K562 (cell line): ENCODE results near the gene MTMR10. TPM values are rescaled to one million over a fixed set of nuclear protein-coding genes. Genes with fewer than 3 reads are reported as not detected.

Experiments used
- ATAC-seq: fragments of 200-7000 bp; cut with Tn5 transposase; 3 replicates; pipeline ENCODE4 v1.9.1; 2020; ENCODE audit warnings: moderate library complexity
- BruUV-seq: library from RNA; stranded (reverse); fragments of 400-500 nt; replicated peaks from 2 replicates; lab custom pipeline; 2021; lab: Mats Ljungman, UMichigan
- CTCF ChIA-PET: fragments of 300-600 bp; formaldehyde crosslinking; extraction: SDS; loops from one replicate; lab custom pipeline; 2021; ENCODE audit warnings: low intra/inter-chr PET ratio; lab: Yijun Ruan, JAX
- POLR2A ChIA-PET: fragments of 300-600, 350-650 bp; sonication (Branson Sonifier 250); formaldehyde crosslinking; extraction: SDS; loops from one replicate; lab custom pipeline; 2021; ENCODE audit warnings: antibody characterized with exemption, inconsistent platforms; lab: Yijun Ruan, JAX
- DNase-seq, 4 experiments: peaks; one replicate each; pipeline versions ENCODE4 v3.0.0 to v3.0.0-alpha.2; 2011 to 2018; ENCODE audit warnings: low spot score in 3 of 4, mixed read lengths in 3 of 4; ENCODE audit errors: extremely low read depth in 1 of 4
- FAIRE-seq: peaks from 2 replicates; lab custom pipeline; 2011; peaks lifted over from hg19 to GRCh38; lab: Jason Lieb, UNC
- H2AFZ ChIP-seq: 2 replicates; pipeline ENCODE4 v1.6.0; 2011; ENCODE audit warnings: low read depth, low read length, control low read depth, inconsistent platforms
- H3K27ac ChIP-seq: fragments of 200-600 bp; 3 replicates; pipeline ENCODE4 v1.8.0; 2011; ENCODE audit warnings: low read depth, mild to moderate bottlenecking, control low read depth, inconsistent platforms, low read length, moderate library complexity, mixed read lengths; ENCODE audit errors: extremely low read depth
- H3K27me3 ChIP-seq, 2 experiments: fragments of 300-600 bp in 1 of 2; 2 replicates in 1 of 2; 3 replicates in 1 of 2; pipeline versions ENCODE4 v1.6.0 to v1.8.0; 2011; ENCODE audit warnings: inconsistent platforms in 2 of 2, low read length in 2 of 2, mild to moderate bottlenecking in 1 of 2, mixed read lengths in 1 of 2, moderate library complexity in 1 of 2; ENCODE audit not compliant: control insufficient read depth in 2 of 2, insufficient read depth in 2 of 2
- H3K36me3 ChIP-seq: fragments of 300-600 bp; 3 replicates; pipeline ENCODE4 v1.8.0; 2011; ENCODE audit warnings: mild to moderate bottlenecking, low read length, inconsistent platforms; ENCODE audit not compliant: control insufficient read depth, insufficient read depth
- H3K4me1 ChIP-seq, 2 experiments: fragments of 200-600 bp in 1 of 2; replicated peaks in 1 of 2; 2 replicates in 1 of 2; 3 replicates in 1 of 2; pipeline versions ENCODE4 v1.5.1 to v1.8.0; 2011; ENCODE audit warnings: inconsistent platforms in 2 of 2, low read length in 2 of 2, mild to moderate bottlenecking in 1 of 2, mixed read lengths in 1 of 2, moderate library complexity in 1 of 2; ENCODE audit not compliant: control insufficient read depth in 2 of 2, insufficient read depth in 2 of 2
- H3K4me2 ChIP-seq: 2 replicates; pipeline ENCODE4 v1.6.1; 2011; ENCODE audit warnings: low read length, control low read depth, inconsistent platforms, mixed read lengths; ENCODE audit not compliant: insufficient read depth
- H3K4me3 ChIP-seq: fragments of 200-600 bp; sonication (generic), shearing (Covaris generic); 2 replicates; pipeline ENCODE4 v1.5.1; 2016; ENCODE audit warnings: control low read depth, inconsistent platforms
- H3K79me2 ChIP-seq: fragments of 200-600 bp; 3 replicates; pipeline ENCODE4 v1.8.0; 2011; ENCODE audit warnings: low read length, inconsistent platforms; ENCODE audit not compliant: control insufficient read depth, insufficient read depth
- H3K9ac ChIP-seq, 2 experiments: 2 replicates each; pipeline versions ENCODE4 v1.6.0 to v1.6.1; 2011; ENCODE audit warnings: low read depth in 2 of 2, low read length in 2 of 2, control low read depth in 1 of 2, inconsistent platforms in 1 of 2, mild to moderate bottlenecking in 1 of 2, mixed read lengths in 1 of 2; ENCODE audit not compliant: insufficient read depth in 1 of 2
- H3K9me1 ChIP-seq: one replicate; pipeline ENCODE4 v1.6.0; 2011; ENCODE audit warnings: inconsistent platforms, mild to moderate bottlenecking, low read length, moderate library complexity; ENCODE audit not compliant: control insufficient read depth, insufficient read depth
- H3K9me3 ChIP-seq: replicated peaks from 2 replicates; pipeline ENCODE4 v1.5.1; 2011; ENCODE audit warnings: low read depth, low read length, inconsistent platforms; ENCODE audit not compliant: control insufficient read depth, insufficient read depth
- H4K20me1 ChIP-seq: replicated peaks from 2 replicates; pipeline ENCODE4 v1.6.1; 2011; ENCODE audit warnings: low read length, inconsistent platforms, mixed read lengths; ENCODE audit not compliant: control insufficient read depth, insufficient read depth
- CBX2 ChIP-seq: fragments of 200-600 bp; sonication (generic); IDR thresholded peaks from one replicate; pipeline ENCODE4 v1.6.1; 2012; ENCODE audit warnings: mild to moderate bottlenecking, low read length, inconsistent platforms; ENCODE audit not compliant: insufficient read depth, poor library complexity, severe bottlenecking
- CTBP1 ChIP-seq: fragments of 450-650 bp; IDR thresholded peaks from 2 replicates; pipeline ENCODE4 v1.6.1; 2016; ENCODE audit warnings: borderline replicate concordance
- MEIS2 ChIP-seq: fragments of 450-650 bp; IDR thresholded peaks from 2 replicates; pipeline ENCODE4 v1.6.1; 2014; ENCODE audit warnings: mild to moderate bottlenecking; ENCODE audit not compliant: partially characterized antibody
- NEUROD1 ChIP-seq: fragments of 150-350 bp; IDR thresholded peaks from 2 replicates; pipeline ENCODE4 v1.6.1; 2014; ENCODE audit warnings: borderline replicate concordance, low read length, low read depth; ENCODE audit not compliant: partially characterized antibody
- SLC30A9 ChIP-seq: fragments of 250-450 bp; sonication (Bioruptor Pico); IDR thresholded peaks from 2 replicates; pipeline ENCODE4 v1.8.0; 2022; ENCODE audit warnings: mild to moderate bottlenecking, moderate library complexity
- ZNF24 ChIP-seq: fragments of 450-650 bp; IDR thresholded peaks from 2 replicates; pipeline ENCODE4 v1.6.1; 2016
- WGBS: fragments of 100-300 bp; shearing (Covaris generic); methylation state at CpG from one replicate; pipeline ENCODE4 v1.1.6; 2016; ENCODE audit warnings: low coverage, mixed read lengths; ENCODE audit not compliant: insufficient coverage; ENCODE audit errors: missing lambda C conversion rate; 5-methylcytosine and 5-hydroxymethylcytosine counted together
- in situ Hi-C: fragments of 300-500 bp; cut with MboI; formaldehyde crosslinking; loops from 4 replicates; pipeline ENCODE4 v1.15.0; 2018; ENCODE audit warnings: inconsistent platforms, mixed read lengths
- intact Hi-C: fragments of 100-400 bp; cut with micrococcal nuclease; formaldehyde crosslinking; loops from 2 replicates; pipeline ENCODE4 v1.14.2; 2022
- polyA plus RNA-seq, 8 experiments: library from polyadenylated mRNA; depleted of rRNA in 4 of 8; stranded (reverse) in 5 of 8; unstranded in 3 of 8; fragments of >200 nt; fragmentation: Nextera tagmentation in 2 of 8; fragmentation: Illumina TruSeq in 1 of 8; extraction: Ambion mirVana in 2 of 8; extraction: Trizol in 1 of 8; gene quantifications; 2 replicates each; pipeline versions ENCODE4 v1.2.1 to v1.2.3, GENCODE V29; 2011 to 2014; ENCODE audit warnings: inconsistent platforms in 1 of 8, missing spikeins in 1 of 8
- total RNA-seq, 7 experiments: library from RNA; depleted of rRNA in 6 of 7; stranded (reverse); fragments of >200 nt in 6 of 7; fragmentation: Illumina TruSeq in 2 of 7; extraction: Trizol in 2 of 7; gene quantifications; 2 replicates each; pipeline versions ENCODE4 v1.2.1 to v1.2.3, GENCODE V29; 2011 to 2021; ENCODE audit warnings: low replicate concordance in 1 of 7
- TF ChIP-seq, protein P1 (sequence below), 2 experiments: fragments of 450-650 bp; formaldehyde crosslinking in 1 of 2; IDR thresholded peaks; 2 replicates each; pipeline versions ENCODE4 v1.4.0 to v1.6.1; 2014 to 2020; ENCODE audit warnings: mild to moderate bottlenecking in 2 of 2, borderline replicate concordance in 1 of 2, low read depth in 1 of 2

MTMR10 gene
- total and polyA plus RNA-seq, 9 of the 15 experiments (the other 6 are each of a cell fraction or from before 2014, with no cell fraction given): 1.6 to 6.8 (median 4.8) TPM

DNA sequence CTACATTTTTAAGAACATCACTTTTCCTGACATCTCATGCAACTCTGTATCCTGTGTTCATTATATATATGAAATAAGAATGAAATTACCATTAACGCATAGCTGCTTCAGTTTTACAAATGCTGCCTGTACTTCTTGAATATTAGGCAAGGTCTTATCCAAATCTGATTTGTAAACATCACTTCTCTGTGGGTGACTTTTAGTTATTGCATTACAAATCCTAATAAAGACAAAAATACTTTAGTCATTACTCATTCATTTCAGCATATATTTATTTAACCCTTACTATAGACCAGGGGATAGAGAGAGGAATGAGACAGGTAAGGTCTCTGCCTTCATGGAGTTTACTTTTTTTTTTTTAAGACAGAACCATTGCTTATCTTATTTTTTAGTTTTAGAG is 36.8 kb downstream of the MTMR10 start:
- Histone ChIP-seq H3K4me2 (no peak overlapping the region), H3K9me1 (no peaks in the 10 kb centered on the region), H3K4me1 (peaks cover 4 to 9% of the 10 kb centered on the region in 2 experiments; a peak in 4 of 5 replicates), H3K4me3 (no peak overlapping the region), H3K27ac (no peak overlapping the region), H3K9me3 (no peaks in the 10 kb centered on the region), H3K79me2 (no peaks in the 10 kb centered on the region), H2AFZ (no peak overlapping the region), H3K27me3 (no peaks in the 10 kb centered on the region), H3K9ac (no peak overlapping the region), H3K36me3 (peaks cover 46% of the 10 kb centered on the region), H4K20me1 (no peaks in the 10 kb centered on the region)
- FAIRE-seq (no peak), DNase-seq (no peak), ATAC-seq (no peak)
- ChIA-PET CTCF (interaction anchor here (0.6 kb wide), 1 partner anchor 12 kb away, joined by 8 read pairs; no protein-coding TSS in a partner anchor), POLR2A (no interaction called here)
- in situ Hi-C loops: no loop called here
- 100% methylated on average over 1 of the region's 1 CpG for WGBS
- intact Hi-C loops: no loop called here
- BruUV-seq: no TSS peak
- TF ChIP-seq SLC30A9 (no peak), CTBP1 (no peak), NEUROD1 (no peak), CBX2 (no peak), MEIS2 (no peak), ZNF24 (no peak)
- TF ChIP-seq, protein P1, sequence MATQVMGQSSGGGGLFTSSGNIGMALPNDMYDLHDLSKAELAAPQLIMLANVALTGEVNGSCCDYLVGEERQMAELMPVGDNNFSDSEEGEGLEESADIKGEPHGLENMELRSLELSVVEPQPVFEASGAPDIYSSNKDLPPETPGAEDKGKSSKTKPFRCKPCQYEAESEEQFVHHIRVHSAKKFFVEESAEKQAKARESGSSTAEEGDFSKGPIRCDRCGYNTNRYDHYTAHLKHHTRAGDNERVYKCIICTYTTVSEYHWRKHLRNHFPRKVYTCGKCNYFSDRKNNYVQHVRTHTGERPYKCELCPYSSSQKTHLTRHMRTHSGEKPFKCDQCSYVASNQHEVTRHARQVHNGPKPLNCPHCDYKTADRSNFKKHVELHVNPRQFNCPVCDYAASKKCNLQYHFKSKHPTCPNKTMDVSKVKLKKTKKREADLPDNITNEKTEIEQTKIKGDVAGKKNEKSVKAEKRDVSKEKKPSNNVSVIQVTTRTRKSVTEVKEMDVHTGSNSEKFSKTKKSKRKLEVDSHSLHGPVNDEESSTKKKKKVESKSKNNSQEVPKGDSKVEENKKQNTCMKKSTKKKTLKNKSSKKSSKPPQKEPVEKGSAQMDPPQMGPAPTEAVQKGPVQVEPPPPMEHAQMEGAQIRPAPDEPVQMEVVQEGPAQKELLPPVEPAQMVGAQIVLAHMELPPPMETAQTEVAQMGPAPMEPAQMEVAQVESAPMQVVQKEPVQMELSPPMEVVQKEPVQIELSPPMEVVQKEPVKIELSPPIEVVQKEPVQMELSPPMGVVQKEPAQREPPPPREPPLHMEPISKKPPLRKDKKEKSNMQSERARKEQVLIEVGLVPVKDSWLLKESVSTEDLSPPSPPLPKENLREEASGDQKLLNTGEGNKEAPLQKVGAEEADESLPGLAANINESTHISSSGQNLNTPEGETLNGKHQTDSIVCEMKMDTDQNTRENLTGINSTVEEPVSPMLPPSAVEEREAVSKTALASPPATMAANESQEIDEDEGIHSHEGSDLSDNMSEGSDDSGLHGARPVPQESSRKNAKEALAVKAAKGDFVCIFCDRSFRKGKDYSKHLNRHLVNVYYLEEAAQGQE (IDR thresholded peaks at IDR 0.05; ENCODE audit: borderline replicate concordance): no peak
- TF ChIP-seq, protein P1 (CRISPR knock-in tag; IDR thresholded peaks at IDR 0.05; ENCODE audit: low read depth): no peak
